GM18861 (cell line): ENCODE results near the gene LRP1.

Experiments used
- ATAC-seq: cut with Tn5 transposase; IDR thresholded peaks from one replicate; pipeline ENCODE4 v1.9.1; 2021; ENCODE audit not compliant: unreplicated experiment

The LRP1 gene

DNA sequence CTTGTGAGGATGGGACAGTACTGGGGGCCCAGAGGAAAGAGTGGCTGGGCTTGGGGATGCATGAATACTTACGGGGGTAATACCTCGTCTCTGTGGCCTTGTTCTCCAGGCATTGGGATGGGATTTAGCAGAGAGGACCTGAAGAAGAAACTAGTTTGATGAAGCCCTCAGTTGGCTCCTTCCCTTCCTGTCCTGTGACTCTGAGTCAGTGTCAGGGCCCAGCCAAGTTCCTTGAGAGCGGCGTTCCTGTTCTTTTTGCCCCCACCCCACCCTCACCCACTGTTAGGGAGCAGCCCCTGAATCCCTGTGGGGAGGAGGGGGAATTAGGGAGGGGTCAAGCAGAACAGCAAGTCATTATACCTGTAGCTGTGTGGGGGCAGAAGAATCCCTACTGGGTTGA is 24.4 kb downstream of the LRP1 start:
- ATAC-seq = no peak

DNA sequence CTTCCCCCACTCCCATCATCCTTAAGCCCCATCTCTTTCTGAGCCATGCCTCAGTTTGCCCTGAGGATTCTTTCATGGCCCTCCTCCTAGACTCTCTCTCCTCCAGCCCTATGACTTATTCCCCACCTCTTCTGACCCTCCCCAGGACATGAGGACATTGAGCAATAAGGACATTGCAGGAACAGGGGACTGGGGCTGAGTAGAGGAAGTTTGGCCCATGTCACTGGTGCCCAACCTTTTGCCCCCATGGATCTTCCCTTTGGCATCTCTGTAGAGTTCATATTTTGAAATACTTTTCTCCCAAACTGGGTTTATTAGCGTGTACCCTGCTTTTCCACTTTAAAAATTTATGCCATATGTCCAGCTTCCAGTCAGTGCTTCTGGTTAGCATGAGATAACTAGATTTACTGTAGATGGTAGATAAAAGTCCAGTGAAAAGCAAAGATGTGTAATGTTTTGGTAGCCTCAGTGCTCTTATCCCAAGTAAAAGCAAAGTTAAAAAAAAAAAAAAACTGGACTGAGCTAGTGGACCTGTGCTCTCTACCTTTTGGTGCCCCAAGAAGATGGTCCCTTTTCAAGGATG is 25.2 kb downstream of the LRP1 start:
- no peak for ATAC-seq

DNA sequence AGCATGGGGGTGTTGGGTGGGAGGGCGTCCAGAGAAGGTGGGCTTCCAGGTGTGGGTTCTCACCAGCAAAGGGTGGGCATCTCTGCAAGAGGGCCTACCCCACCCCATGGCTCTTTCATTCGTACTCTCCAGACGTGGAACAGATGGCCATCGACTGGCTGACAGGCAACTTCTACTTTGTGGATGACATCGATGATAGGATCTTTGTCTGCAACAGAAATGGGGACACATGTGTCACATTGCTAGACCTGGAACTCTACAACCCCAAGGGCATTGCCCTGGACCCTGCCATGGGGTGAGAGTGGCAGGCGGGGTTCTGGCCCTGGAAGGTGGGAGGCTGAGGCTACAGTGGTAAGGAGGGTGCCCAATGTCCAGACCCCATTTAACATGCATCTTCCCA is 25.8 kb downstream of the LRP1 start:
- no peak for ATAC-seq

- no peak for ATAC-seq
Measured at GRCh38 chr12:57154804-57155434, 26.6 kb downstream of the LRP1 start.

DNA sequence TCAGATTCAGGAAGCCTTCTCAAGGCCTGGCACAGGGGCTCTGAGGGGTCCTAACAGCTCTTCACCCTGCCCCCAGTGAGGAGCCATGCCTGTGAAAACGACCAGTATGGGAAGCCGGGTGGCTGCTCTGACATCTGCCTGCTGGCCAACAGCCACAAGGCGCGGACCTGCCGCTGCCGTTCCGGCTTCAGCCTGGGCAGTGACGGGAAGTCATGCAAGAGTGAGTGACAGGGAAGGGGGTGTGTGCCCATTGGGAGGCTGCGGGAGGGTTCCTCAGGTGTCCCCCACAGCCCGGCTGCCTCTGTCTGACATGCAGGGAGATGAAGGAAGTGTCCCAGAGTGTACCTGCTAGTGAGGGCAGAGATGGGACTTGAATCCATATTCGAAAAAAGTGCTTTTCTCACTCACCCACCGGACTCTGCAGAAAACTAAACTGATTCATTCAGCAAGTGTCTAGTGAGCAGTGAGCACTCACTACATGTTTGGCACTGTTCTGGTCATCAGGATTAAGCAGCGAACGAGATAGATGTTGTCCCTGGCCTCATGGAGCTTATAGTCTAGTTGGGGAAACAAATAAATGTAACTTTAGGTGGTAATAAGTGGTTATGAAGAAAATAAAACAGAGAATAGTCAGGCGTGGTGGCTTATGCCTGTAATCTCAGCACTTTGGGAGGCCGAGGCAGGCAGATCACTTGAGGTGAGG is 28.6 kb downstream of the LRP1 start:
- ATAC-seq = no peak

- ATAC-seq = no peak
Measured at GRCh38 chr12:57157588-57158173, 29.4 kb downstream of the LRP1 start.

- ATAC-seq = no peak
Measured at GRCh38 chr12:57158186-57158585, 29.9 kb downstream of the LRP1 start.

GRCh38 chr12:57158665-57159064 is 30.4 kb downstream of the LRP1 start:
- no peak for ATAC-seq

DNA sequence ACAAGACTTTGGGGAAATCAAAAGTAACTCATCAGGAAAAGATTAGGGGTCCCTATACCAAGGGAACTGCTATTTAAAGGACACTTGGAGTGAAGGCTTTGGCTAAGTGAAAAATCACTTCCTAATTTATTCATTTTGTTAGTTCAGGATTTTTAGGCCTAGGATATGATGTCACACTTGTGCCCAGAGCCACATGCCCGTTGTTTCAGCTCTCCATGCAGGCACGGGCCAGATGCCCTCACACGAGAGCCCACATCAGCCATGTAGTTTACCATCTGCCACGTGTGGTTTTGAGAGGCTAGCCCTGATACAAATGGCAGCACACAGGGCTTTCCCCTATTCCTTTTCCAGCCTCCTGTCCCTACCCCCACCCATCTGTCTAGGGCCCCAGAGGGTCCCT is 31.0 kb downstream of the LRP1 start:
- ATAC-seq = no peak

DNA sequence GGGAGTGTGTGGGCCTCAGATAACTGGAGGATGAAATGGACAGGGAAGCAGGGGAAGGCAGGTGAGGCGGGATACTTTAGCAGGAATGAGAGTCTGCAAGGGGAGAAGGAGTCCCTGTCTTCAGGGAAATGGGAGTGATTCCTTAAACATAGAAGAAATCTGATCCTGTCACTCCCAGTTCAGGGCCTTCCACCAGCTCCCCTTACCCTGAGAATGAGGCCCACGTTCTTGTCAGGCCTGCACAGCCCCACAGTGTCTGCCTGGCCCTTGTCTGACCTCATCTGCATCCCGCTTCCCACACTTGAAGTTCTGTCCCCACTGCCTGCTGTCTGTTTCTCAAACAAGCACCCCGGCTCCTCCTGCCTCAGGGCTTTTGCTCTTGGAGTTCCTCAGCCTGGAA is 31.8 kb downstream of the LRP1 start:
- ATAC-seq = no peak

DNA sequence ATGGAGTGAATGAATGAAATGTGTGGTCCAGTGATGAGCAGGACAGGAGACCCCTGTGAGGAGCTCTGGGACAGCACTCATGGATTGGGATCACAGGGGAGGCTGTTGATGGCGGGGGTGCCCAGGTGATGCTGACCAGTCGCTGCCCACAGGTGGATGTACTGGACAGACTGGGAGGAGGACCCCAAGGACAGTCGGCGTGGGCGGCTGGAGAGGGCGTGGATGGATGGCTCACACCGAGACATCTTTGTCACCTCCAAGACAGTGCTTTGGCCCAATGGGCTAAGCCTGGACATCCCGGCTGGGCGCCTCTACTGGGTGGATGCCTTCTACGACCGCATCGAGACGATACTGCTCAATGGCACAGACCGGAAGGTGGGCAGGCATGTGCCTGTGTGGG is 32.5 kb downstream of the LRP1 start:
- no peak for ATAC-seq

GRCh38 chr12:57161491-57161890 is 33.2 kb downstream of the LRP1 start:
- ATAC-seq = no peak

- ATAC-seq = no peak
Measured at GRCh38 chr12:57162553-57163125, 34.4 kb downstream of the LRP1 start.

- no peak for ATAC-seq
Measured at GRCh38 chr12:57164454-57164853, 36.2 kb downstream of the LRP1 start.

DNA sequence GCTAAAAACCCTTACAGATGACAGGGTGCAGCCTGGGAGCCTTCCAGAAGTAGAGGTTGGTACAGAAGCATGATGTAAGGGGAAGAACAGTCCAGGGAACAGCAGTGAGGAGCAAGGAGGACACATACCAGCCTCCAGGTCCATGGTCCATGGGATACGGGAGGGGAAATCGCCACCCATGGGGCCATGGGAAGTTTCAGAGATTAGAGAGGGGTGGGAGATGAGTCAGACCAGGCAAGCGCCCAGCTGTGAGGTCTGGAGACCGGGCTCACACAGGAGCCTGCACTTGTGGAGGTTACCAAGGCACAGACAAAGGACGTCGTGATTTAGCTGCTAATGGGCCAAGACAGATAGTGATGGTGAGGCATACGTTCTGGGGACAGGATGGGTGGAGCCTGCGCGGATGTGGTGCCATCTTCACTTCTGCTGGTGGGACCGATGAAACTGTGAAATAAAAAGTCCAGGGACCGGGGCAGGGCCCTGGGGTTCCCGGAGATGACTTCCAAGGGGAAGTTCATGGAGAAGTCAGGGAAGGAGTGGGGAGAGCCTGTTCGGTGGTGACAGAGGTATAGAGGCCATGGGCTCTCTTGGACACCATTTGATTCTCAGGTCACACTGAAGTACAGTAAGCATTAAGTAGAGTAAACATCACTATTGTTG is 36.8 kb downstream of the LRP1 start:
- ATAC-seq = no peak

- no peak for ATAC-seq
Measured at GRCh38 chr12:57165741-57166140, 37.5 kb downstream of the LRP1 start.

DNA sequence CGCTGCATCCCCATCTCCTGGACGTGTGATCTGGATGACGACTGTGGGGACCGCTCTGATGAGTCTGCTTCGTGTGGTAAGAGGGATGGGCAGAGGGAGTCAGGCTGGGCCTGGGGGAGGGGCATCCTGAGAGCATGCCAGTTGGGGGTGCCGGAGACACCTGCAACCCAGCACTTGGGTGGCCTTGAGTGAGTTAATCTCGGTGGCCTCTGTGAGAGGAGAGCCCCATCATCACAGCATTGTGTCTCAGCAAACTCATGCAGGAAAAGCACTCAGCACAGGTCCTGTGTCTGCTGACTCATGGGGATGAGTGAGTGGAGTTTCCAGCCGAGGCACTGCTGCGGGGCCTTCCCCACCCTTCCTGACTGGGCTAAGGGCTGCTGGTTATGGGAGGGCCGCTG is 38.7 kb downstream of the LRP1 start:
- no peak for ATAC-seq

- ATAC-seq = no peak
Measured at GRCh38 chr12:57168058-57168457, 39.8 kb downstream of the LRP1 start.

- no peak for ATAC-seq
Measured at GRCh38 chr12:57169046-57169795, 40.9 kb downstream of the LRP1 start.

DNA sequence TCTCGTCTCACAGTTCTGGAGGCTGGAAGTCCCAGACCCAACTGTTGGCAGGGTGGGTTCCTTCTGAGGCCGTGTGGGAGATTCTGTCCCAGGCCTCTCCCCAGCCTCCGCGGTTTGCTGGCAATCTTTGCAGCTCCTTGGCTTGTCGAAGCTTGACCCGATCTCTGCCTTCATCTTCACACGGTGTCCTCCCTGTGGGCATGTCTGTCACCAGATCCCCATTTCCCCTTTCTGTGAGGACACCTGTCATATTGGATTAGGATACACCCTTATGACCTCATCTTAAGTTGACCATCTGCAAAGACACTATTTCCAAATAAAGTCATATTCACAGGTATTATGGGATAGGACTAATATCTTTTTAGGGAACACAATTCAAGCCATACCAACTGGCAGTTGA is 41.7 kb downstream of the LRP1 start:
- no peak for ATAC-seq

DNA sequence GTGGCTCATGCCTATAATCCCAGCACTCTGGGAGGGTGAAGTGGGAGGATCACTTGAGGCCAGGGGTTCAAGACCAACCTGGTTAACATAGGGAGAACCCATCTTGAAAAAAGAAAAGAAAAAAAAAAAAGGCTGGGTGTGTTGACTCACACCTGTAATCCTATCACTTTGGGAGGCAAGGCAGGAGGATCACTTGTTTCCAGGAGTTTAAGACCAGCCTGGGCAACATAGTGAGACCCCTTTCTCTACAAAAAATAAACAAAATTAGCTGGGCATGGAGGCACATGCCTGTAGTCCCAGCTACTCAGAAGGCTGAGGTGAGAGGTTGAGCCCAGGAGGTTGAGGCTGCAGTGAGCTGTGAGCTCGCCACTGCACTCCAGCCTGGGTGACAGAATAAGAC is 42.1 kb downstream of the LRP1 start:
- no peak for ATAC-seq
